Glutamatergic neuron (in vitro differentiated cells): ENCODE measurements around the gene SLC31A1. TPM values are rescaled to one million over a fixed set of nuclear protein-coding genes. Genes with fewer than 3 reads are reported as not detected.
"Not testable (repeated sequence)": the region's sequence is repeated elsewhere in the genome, so short reads cannot be mapped to it uniquely, and the experiment has no call there.

ENCODE experiments used
- DNase-seq: peaks from one replicate; pipeline ENCODE4 v3.0.0; 2022
- H3K27ac Mint-ChIP-seq: one replicate; pipeline ENCODE4 v1.8.0; 2020; ENCODE audit warnings: mild to moderate bottlenecking, mixed read lengths, inconsistent platforms; ENCODE audit not compliant: unreplicated experiment
- H3K27me3 Mint-ChIP-seq: one replicate; pipeline ENCODE4 v1.8.0; 2020; ENCODE audit warnings: mild to moderate bottlenecking, moderate library complexity, mixed read lengths, inconsistent platforms; ENCODE audit not compliant: unreplicated experiment
- H3K36me3 Mint-ChIP-seq: one replicate; pipeline ENCODE4 v1.8.0; 2020; ENCODE audit warnings: mild to moderate bottlenecking, mixed read lengths, inconsistent platforms; ENCODE audit not compliant: unreplicated experiment
- H3K4me1 Mint-ChIP-seq: one replicate; pipeline ENCODE4 v1.8.0; 2020; ENCODE audit warnings: mild to moderate bottlenecking, low read depth, mixed read lengths, inconsistent platforms; ENCODE audit not compliant: unreplicated experiment
- H3K4me3 Mint-ChIP-seq: one replicate; pipeline ENCODE4 v1.8.0; 2020; ENCODE audit warnings: mild to moderate bottlenecking, mixed read lengths, inconsistent platforms; ENCODE audit not compliant: unreplicated experiment
- H3K9me3 Mint-ChIP-seq: one replicate; pipeline ENCODE4 v1.8.0; 2020; ENCODE audit warnings: mild to moderate bottlenecking, moderate library complexity, mixed read lengths, inconsistent platforms; ENCODE audit not compliant: unreplicated experiment
- total RNA-seq: library from RNA; stranded (reverse); fragmentation: NEBNext Ultra II Directional; extraction: Animal tissue kit (Norgen Biotek cat#: 25700); gene quantifications from one replicate; pipeline ENCODE4 v1.2.1, GENCODE V29; 2021; ENCODE audit not compliant: unreplicated experiment
- TF ChIP-seq, protein P1 (sequence below): fragments of 200-600 bp; sonication (generic); IDR thresholded peaks from one replicate; pipeline ENCODE4 v1.5.0; 2021; ENCODE audit not compliant: partially characterized antibody, unreplicated experiment

Gene SLC31A1
- total RNA-seq, 1 donor from 2014 or later: 11.2 TPM

GRCh38 chr9:113246928-113247327, 25.6 kb downstream of the SLC31A1 start:
- TF ChIP-seq, protein P1, sequence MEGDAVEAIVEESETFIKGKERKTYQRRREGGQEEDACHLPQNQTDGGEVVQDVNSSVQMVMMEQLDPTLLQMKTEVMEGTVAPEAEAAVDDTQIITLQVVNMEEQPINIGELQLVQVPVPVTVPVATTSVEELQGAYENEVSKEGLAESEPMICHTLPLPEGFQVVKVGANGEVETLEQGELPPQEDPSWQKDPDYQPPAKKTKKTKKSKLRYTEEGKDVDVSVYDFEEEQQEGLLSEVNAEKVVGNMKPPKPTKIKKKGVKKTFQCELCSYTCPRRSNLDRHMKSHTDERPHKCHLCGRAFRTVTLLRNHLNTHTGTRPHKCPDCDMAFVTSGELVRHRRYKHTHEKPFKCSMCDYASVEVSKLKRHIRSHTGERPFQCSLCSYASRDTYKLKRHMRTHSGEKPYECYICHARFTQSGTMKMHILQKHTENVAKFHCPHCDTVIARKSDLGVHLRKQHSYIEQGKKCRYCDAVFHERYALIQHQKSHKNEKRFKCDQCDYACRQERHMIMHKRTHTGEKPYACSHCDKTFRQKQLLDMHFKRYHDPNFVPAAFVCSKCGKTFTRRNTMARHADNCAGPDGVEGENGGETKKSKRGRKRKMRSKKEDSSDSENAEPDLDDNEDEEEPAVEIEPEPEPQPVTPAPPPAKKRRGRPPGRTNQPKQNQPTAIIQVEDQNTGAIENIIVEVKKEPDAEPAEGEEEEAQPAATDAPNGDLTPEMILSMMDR: no peak
- peaks cover 5% of the 10 kb centered on the region for H3K36me3 Mint-ChIP-seq
- no peaks in the 10 kb centered on the region for H3K27me3 Mint-ChIP-seq
- H3K27ac Mint-ChIP-seq: no peak overlapping the region
- no peaks in the 10 kb centered on the region for H3K9me3 Mint-ChIP-seq
- H3K4me3 Mint-ChIP-seq: no peak overlapping the region
- no peaks in the 10 kb centered on the region for H3K4me1 Mint-ChIP-seq
- DNase-seq: no peak

DNA sequence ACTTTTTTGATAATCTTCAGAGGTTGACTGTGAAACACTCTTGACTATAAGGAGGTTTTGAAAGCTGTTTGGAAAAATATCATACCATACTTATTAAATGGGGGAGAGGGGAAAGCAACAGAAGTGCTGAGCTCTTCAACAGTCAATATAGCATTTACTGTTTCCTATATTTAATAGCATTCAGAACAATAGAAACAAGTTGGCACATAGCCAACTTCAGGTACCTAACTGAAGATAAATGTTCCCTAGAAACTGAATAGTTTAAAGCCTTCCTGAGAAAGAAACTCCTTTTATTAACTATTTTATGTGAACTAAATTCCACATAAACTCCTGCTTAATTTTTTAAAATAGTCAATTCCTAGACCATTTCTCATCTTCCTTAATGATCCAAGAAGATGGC, 26.3 kb downstream of the SLC31A1 start:
- H3K27me3 Mint-ChIP-seq: no peaks in the 10 kb centered on the region
- H3K9me3 Mint-ChIP-seq: no peaks in the 10 kb centered on the region
- no peak for DNase-seq

GRCh38 chr9:113249661-113250060, 28.3 kb downstream of the SLC31A1 start:
- not testable (repeated sequence) for H3K9me3 Mint-ChIP-seq, H3K4me1 Mint-ChIP-seq

More for the DNA sequence above, 26.3 kb downstream of the SLC31A1 start:
- Mint-ChIP-seq H3K36me3 (peaks cover 5% of the 10 kb centered on the region), H3K27ac (no peak overlapping the region), H3K4me1 (no peaks in the 10 kb centered on the region), H3K4me3 (no peak overlapping the region)
- TF ChIP-seq, protein P1: no peak

DNA sequence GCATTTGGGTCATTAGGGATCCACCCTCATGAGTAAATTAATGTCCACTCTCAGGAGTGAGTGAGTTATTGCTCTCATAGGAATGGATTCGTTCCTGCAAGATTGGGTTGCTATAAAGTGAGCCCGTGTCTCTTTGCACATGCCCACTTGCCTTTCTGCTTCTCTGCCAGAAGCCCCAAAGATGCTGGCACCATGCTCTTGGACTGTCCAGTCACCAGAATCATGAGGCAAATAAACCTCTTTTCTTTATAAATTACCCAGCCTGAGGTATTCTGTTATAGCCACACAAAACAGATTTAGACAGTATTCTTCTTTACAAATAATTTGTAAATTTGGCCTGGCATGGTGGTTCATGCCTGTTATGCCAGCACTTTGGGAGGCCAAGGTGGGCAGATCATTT, 29.5 kb downstream of the SLC31A1 start:
- peaks cover 5% of the 10 kb centered on the region for H3K36me3 Mint-ChIP-seq
- no peak overlapping the region for H3K4me3 Mint-ChIP-seq
- DNase-seq: no peak
- TF ChIP-seq, protein P1: no peak
- no peaks in the 10 kb centered on the region for H3K4me1 Mint-ChIP-seq
- H3K9me3 Mint-ChIP-seq: no peaks in the 10 kb centered on the region
- no peak overlapping the region for H3K27ac Mint-ChIP-seq
- no peaks in the 10 kb centered on the region for H3K27me3 Mint-ChIP-seq

More at GRCh38 chr9:113249661-113250060, 28.3 kb downstream of the SLC31A1 start:
- not testable (repeated sequence) for H3K27ac Mint-ChIP-seq, H3K27me3 Mint-ChIP-seq, H3K36me3 Mint-ChIP-seq, DNase-seq, H3K4me3 Mint-ChIP-seq

- Mint-ChIP-seq H3K9me3 (no peaks in the 10 kb centered on the region), H3K27ac (no peak overlapping the region), H3K36me3 (peaks cover 5% of the 10 kb centered on the region), H3K27me3 (no peaks in the 10 kb centered on the region), H3K4me1 (no peaks in the 10 kb centered on the region), H3K4me3 (no peak overlapping the region)
- TF ChIP-seq, protein P1: no peak
- DNase-seq: no peak
Observed at GRCh38 chr9:113254991-113255390, 33.6 kb downstream of the SLC31A1 start.
